ENCODE measurements around the gene ACACB.

ACACB gene

DNA sequence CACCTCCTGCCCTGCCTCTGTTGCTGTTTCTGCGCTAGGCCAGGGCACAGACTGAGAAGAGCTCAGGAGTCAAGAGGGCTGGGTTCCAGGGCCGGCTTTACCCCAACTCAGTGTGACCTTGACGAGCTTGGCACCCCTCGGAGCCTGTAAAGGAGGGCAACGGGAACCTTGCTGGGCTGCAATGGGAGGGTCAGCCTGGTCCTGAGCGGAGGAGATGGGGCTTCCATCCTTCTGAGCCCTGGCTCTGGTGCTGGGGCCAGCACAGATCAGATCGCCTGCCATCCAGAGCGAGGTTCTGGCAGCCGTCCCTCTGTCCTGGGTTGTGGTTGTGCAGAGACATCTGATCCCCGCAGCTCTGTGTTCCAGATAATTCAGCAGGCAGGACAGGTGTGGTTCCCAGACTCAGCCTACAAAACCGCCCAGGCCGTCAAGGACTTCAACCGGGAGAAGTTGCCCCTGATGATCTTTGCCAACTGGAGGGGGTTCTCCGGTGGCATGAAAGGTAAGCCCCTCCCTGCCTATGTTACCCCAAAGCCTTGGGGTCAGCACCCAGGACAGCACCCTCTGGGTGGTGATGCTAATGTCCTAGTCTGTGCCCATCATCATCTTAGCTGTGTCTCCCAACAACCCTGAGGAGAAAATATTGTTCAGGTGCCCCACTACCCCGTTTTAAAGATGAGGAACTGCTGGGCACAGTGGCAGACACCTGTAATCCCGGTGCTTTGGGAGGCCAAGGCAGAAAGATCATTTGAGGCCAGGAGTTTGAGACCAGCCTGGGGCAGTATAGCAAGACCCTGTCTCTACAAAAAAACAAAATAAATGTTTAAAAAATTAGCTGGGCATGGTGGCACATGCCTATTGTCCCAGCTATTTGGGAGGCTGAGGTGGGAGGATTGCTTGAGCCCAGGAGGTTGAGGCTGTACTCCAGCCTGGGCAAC is 142.5 kb downstream of the ACACB start:
- DNase-seq (ENCODE audit: low spot score) = no peak

DNA sequence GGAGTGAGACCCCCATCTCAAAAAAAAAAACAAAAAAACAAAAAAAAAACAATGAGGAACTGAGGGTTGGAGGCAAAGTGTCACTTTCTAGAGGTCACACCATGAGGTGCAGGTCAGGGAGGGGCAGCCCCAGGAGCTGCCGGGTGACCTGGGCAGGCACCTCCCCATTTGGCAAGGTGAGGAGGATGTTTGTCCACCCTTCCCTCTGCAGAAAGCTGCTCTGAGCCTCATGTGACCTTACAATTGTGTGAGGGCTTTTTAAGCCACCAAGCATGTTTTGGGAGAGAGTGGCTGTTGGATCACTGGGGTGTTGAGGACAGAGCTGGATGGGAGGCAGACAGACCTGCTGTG is 143.1 kb downstream of the ACACB start:
- no peak for DNase-seq (ENCODE audit: low spot score)

DNA sequence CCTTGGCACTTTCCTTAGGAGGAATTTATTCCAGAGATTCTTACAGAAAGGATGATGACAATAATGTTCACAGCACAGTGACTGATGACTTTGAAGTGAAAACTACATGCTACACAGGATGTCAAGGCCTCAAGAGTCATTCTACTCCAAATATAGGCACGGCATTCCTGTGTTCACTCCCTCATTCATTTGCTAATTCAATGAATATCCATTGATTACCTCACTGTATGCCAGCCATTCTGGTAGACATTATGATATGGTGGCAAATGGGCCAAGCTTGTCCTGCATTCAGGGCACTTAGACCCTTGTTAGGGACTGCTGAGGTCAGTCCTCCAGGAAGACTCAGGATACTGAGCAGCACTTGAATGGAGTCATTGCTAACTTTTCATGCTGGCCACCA is 144.7 kb downstream of the ACACB start:
- DNase-seq (ENCODE audit: low spot score) = no peak

DNA sequence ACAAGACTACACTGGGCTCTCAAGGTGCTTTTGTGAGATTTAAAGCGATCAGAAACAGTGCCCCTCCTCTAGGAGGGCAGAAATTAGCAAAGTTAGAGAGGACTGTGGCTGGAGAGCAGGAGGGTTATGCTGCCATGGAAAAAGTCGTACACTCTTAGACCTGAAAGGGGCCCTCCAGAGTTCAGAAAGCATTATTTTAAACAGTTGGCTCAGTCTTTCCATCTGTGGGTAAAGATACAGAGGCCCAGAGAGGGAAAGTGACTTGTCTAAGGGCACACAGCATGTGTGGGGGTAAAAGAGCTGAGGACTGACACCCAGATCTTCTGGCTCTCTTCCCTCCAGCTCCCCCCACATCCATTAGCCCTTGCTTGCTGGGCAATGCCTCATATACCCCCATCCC is 145.6 kb downstream of the ACACB start:
- DNase-seq (ENCODE audit: low spot score) = no peak

DNA sequence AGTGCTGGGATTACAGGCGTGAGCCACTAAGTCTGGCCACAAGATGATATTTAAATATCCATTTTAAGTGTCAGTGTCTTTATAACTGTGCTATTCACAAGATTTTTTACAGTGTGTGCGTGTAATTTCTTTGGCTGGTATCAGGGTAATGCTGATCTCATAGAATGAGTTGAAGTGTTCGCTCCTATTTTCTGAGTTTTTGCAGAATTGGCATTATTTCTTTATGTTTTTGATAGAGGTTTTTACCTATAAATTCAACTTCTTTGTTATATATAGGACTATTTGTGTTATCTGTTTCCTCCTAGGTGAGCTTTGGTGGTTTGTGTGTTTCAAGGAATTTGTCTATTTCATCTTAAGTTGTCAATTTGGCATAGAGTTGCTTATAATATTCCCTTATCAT is 147.1 kb downstream of the ACACB start:
- DNase-seq (ENCODE audit: low spot score) = no peak

DNA sequence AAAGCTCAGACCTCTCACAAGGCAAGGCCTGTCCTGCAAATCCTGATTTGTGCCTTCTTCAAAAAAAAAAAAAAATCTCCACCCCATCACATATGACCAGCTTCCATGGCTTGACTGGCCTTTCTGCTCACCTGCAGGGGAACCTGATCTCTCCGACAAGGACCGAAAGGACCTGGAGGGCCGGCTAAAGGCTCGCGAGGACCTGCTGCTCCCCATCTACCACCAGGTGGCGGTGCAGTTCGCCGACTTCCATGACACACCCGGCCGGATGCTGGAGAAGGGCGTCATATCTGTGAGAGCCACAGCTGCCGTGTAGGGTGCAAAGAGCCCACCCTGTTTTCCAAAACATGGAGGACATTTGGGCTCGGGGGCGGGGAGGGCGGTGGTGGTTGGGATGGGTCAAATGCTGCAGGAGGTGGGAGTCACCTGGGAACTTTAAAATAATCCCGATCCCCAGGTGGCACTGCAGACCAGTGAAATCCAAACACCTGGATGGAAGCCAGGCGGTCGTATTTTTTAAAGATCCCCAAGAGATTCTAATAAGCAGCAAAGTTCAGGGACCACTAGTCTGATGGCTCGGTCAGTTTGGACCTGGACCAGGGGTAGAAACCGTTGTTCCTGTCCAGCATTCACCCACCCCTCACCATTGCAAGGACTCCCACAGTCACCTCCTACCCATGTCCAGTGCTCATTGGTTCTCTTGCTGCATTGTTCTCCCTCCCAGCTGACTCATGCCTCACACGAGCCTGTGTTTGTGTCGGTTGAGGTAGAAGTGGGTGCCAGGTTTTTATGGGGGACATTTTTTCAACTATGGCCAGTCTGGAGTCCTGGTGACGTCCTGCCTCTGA is 147.9 kb downstream of the ACACB start:
- peak; percentile 56 for DNase-seq (ENCODE audit: low spot score)

DNA sequence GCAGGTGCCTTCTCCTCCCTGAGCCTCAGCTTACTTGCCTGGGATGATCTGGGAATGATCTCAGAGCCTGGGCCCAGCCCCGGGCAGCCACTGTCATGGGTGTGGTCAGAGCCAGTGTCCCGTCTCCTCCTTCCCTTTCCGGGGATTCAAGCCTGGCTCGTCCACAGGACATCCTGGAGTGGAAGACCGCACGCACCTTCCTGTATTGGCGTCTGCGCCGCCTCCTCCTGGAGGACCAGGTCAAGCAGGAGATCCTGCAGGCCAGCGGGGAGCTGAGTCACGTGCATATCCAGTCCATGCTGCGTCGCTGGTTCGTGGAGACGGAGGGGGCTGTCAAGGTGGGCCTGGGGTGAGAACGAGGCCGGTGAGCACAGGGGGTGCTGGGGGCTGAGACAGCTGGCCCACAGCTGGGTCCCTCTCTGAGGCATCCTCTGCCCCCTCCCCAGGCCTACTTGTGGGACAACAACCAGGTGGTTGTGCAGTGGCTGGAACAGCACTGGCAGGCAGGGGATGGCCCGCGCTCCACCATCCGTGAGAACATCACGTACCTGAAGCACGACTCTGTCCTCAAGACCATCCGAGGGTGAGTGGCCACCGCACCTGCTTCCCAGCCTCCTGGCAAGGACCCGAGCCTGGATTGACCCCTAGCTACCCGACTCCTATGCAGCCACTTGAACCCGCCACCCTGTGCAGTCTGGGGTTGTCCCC is 148.7 kb downstream of the ACACB start:
- DNase-seq (ENCODE audit: low spot score) = no peak

DNA sequence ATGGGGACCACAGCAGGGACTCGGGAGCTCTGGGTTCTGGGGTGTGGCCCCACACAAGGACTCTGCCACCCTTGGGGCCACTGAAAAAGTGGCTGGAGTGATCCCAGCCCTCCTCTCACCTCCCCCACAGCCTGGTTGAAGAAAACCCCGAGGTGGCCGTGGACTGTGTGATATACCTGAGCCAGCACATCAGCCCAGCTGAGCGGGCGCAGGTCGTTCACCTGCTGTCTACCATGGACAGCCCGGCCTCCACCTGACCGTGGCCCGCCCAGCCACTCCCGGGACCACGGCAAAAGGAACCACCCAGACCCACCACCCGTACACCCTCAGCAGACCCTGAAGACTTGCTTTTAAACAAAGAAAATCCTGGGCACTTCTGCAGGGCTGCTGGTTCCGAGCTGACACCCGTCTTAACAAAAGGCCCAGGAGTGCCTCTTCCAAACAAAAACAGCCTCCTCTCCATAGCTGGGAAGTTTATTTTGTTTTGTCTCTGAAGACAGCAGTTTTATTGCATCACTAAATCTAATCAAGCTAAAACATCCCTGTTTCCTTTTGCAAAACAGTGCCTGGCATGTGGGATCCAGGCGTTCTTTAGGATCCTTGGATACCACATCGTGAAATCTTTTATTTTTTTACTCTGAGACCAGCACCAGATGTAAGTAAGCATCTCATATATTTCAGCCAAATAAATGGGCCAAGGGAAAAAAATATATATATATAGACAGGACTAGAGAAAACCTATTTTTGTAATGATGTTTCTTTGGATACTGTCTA is 149.9 kb downstream of the ACACB start:
- no peak for DNase-seq (ENCODE audit: low spot score)

DNA sequence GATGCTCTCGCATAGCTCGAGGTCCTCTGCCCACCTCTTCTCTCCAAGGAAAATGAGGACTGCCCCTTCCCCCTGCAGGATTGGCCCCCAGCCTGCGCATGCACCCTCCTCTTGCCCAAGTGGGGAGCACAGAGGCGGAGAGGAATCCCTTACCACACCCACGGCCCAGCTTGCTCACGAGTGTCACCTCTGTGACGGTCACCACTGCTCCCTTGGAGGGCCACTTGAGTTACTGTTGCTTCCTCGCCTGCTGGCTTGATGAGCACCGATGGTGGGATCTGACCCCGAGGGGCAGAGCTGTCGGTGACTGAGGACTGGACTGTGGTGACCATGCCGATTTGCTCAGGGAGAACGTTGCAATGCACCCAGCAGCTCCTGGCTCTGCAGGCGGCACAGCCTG is 151.0 kb downstream of the ACACB start:
- no peak for DNase-seq (ENCODE audit: low spot score)

DNA sequence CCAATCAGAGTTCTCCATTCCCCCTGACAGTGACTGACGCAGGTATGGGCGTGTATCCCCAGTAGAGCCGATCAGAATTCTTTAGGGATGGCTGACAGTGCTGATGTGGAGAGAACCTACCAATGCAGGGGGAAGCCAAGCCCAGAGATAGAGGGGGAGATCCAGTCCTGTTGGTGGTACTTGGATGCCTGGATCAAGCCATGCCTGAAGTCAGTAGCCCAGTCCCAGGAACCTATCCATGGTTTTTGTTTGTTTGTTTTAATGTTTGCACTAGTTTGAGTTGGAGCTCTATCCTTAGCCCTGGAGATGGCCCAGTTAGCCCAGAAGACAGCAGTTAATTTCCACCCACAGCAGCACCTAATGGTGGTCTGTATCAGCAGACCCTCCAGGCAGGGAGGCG is 152.5 kb downstream of the ACACB start:
- no peak for DNase-seq (ENCODE audit: low spot score)

DNA sequence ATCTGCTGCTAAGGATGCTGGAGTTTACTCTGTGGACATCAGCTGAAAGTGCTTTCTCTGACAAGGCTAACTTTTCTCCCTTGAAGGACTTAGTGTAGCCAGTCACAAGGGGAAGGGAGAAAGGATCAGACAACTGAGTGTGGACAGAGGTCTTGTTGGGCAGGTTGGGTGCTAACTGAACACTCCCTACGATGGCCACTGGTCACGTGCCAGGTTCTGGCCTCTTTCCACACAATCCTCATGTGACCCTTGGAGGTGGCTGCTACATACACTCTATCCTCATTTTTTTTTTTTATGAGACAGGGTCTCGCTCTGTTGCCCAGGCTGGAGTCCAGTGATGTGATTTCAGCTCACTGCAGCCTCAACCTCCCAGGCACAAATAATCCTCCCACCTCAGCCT is 153.0 kb downstream of the ACACB start:
- DNase-seq (ENCODE audit: low spot score) = no peak

DNA sequence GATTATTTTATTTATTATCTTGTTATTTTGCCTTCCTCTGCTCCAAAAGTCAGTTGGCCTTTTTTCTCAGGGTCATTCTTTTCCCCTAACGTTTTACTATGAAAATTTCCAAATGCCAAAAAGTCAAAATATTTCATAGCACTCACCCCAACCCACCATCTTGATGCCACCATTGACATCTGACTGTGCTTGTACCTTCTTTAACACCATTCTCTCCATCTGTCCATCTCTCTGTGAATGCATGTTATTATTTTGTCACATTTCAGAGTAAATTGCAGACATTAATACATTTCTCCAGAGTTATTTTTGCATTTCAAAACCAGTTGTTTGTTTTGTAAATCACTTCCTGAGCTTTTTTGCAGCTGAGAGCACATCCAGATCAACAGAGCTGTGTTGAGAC is 154.1 kb downstream of the ACACB start:
- DNase-seq (ENCODE audit: low spot score) = no peak

DNA sequence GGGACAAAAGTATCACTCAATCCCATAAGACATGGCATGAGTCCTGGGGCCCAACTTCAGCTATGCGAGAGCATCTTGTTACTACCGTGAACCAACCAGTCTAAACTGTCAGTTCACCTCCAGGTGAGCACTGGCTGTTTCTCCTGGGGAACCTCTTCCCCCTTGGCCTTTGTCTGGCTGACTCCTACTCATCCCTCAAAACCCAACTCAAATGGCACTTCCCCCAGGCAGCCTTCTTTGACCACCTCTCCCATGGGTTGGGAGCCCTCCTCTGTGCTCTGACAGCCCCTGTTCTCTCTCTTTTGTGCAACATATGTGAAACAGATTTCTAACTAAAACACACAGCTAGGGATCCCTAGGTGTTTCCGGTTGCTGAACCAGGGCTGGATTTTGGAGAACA is 155.0 kb downstream of the ACACB start:
- no peak for DNase-seq (ENCODE audit: low spot score)

DNA sequence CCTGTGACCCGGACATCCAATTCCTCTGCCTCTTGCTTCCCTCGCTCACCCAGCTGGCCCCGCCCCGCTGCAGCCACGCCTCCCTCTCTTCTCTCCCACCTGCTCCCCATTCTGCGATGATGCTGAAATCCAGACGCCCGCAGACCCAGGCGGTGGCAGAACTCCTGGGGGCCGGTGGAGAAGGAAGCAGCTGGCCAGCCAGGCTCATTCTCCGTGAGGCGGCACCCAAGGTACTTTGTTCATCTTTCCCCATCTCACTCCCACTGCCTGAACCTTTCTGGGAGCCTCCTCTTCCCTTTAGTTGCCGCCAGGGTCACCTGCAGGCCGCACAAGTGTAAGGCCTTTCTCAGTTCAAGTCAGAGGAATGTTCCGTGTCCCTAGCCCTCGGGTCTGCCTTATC is 157.0 kb downstream of the ACACB start:
- no peak for DNase-seq (ENCODE audit: low spot score)

DNA sequence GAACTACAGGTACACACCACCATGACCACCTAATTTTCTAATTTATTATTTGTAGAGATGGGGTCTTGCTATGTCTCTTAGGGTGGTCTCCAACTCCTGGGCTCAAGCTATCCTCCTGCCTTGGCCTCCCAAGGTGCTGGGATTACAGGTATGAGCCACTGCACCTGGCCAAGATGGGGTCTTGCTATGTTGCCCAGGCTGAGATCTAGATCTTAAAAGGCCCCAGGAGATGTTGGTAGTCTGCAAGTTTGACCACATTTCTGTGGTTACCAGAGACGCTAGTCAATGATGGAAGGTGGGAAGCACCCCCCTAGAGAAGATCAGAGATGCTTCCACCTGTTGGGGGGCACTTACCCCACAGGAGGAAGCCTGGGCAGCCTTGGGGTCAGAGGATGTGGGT is 158.0 kb downstream of the ACACB start:
- no peak for DNase-seq (ENCODE audit: low spot score)

DNA sequence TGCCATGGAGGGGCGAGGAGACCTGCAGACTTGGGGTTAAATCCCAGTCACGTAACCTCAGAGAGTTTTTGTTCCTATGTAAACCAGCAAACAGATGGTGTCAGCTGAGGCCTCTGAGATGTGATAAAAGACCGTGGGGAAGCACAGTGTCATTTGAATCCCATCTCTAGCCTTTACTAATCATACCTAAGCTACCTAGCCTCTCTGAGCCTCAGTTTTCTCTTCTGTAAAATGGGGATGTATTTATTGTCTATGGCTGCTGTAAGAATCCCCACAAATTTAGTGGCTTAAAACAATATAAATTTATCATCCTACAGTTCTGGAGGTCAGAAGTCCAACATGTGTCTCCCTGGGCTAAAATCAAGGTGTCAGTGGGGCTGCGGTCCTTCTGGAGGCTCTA is 158.8 kb downstream of the ACACB start:
- DNase-seq (ENCODE audit: low spot score) = no peak

DNA sequence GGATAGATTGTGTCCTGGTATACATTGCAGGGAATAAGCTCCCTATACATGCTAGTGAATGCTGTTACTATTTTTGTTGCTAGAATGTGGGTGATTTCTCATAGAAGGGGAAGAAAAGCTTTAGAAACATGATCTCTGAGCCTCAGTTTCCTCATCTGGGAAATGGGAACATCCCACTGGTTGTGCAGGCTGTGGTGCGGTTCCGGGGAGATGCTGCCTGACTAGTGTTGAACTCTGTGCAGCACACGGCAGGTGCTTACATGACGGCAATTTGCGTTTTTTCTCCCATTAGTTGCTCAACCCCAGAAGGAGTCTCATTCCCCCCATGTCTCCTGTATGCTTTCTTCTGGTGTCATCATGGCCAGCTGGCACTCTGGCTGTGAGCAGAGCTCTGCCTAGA is 159.8 kb downstream of the ACACB start:
- DNase-seq (ENCODE audit: low spot score) = no peak

DNA sequence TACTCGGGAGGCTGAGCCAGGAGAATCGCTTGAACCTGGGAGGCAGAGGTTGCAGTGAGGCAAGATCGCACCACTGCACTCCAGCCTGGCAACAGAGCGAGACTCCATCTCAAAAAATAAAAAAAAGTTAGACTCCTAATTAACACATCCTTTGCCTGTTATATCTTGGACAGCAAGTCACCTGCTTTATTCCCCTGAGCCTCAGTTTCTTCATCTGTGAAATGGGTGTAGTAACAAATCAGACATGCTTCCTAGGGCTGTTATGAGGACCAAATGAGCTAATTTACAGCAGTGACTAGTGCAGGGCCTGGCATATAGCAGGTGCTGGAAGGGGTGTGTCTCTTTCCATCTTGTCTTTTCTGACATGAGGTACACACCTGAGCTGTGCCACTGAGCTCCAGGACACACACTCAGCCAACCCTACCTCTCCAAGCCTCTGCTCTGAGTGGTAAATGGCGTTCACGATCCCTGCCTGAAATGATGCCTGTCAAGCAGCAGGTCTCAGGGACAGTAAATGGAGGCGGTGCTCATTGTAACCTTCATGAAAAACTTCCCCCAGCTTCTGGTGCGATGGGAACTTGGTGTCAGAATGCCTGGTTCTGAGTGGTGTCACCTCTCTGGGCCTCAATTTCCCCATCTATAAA is 161.0 kb downstream of the ACACB start:
- no peak for DNase-seq (ENCODE audit: low spot score)

DNA sequence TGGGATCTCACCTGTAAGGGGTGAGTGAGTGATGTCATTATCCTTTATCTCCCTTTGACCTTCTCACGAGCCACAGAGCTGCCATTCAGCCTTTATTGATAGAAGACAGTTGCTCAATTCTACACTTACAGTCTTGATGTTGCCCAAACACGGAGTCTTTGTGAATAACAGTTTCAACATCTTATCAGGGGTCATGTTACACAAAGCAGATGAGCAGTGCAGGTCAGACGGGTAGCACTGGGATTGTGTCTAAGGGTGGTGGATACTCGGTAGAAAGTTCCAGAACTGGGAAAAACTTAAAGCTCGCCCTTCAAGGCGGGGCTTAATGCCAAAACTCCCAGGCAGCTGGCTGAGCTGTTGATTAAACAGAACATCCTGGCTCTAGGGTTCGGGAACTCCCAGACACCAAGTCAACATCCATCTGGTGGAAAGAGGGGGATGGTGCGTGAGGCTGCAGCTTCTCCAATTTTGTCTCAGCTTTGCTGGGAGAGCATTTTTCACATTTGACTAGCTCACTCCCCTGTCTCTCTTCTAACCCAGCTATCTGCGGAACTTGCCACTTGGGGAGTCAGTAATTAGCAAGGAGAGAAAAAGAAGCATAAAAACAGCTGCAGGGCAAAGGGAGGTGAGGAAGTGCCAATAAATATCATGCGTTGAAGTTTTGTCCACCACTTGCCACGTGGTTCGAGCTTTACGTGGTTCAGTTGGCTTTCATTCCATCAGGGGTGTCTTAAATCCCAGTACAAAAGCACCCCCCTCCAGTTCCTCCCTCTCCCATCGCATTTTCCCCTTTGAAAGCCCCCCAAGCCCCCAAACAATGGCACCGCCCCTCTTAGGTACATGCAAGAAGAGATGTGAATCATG is 161.7 kb downstream of the ACACB start:
- DNase-seq (ENCODE audit: low spot score) = peak; percentile 3

DNA sequence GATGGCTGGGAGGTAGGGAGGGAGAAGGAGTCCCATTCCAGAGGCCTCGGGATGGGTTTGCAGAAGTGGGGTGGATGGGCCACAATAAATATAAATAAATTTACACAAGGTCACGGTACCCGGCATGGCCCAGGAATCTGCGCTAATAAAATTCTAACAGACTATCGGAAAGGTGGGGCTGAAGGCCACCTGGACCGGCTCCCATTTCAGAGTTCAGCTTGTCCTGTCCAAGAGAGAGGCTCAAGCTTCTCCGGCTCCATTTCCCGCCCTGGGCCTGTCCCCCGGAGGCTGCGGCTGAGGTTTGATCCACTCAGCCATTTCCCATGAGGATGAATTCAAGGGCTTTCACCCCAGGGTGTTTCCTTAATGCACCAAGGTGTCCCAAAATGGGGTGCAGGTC is 162.5 kb downstream of the ACACB start:
- no peak for DNase-seq (ENCODE audit: low spot score)
